PC-9 (cell line): ENCODE data around the gene MRFAP1.

Experiments used
- EZH2 ChIP-seq: fragments of 200-600 bp; sonication (generic); IDR thresholded peaks from 2 replicates; pipeline ENCODE4 v1.8.0; 2017; ENCODE audit warnings: antibody characterized with exemption, low read depth
- TF ChIP-seq, protein P1 (sequence below): fragments of 200-600 bp; sonication (generic); conservative IDR thresholded peaks from 2 replicates; pipeline ENCODE4 v1.6.1; 2017; ENCODE audit warnings: mixed run types, antibody characterized with exemption, mild to moderate bottlenecking, moderate library complexity

DNA sequence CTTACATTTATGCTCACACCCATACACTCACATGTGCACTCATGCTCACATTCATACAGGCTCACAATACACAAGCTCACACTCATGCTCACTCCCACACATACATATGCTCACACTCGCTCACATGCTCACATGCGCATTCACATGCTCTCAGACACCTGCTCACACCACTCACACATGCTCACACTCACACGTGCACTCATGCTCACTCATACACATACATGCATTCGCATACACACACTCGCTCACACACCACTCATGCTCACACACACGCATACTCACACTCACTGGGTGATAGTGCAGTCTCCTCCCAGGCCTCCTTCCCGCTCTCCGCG, 24.8 kb downstream of the MRFAP1 start:
- TF ChIP-seq, protein P1, sequence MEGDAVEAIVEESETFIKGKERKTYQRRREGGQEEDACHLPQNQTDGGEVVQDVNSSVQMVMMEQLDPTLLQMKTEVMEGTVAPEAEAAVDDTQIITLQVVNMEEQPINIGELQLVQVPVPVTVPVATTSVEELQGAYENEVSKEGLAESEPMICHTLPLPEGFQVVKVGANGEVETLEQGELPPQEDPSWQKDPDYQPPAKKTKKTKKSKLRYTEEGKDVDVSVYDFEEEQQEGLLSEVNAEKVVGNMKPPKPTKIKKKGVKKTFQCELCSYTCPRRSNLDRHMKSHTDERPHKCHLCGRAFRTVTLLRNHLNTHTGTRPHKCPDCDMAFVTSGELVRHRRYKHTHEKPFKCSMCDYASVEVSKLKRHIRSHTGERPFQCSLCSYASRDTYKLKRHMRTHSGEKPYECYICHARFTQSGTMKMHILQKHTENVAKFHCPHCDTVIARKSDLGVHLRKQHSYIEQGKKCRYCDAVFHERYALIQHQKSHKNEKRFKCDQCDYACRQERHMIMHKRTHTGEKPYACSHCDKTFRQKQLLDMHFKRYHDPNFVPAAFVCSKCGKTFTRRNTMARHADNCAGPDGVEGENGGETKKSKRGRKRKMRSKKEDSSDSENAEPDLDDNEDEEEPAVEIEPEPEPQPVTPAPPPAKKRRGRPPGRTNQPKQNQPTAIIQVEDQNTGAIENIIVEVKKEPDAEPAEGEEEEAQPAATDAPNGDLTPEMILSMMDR: no peak
- no peak for TF ChIP-seq EZH2
